ENCODE results near the gene TNKS1BP1. TPM values are rescaled to one million over a fixed set of nuclear protein-coding genes. Genes with fewer than 3 reads are reported as not detected.
"Not testable (repeated sequence)": the region's sequence is repeated elsewhere in the genome, so short reads cannot be mapped to it uniquely, and the experiment has no call there.

Gene TNKS1BP1
- total and polyA plus RNA-seq, 4 donors = 28.3 to 67.1 (median 47.0) TPM

- Histone ChIP-seq H3K36me3 (ENCODE audit: control insufficient read depth in 4 of 4, insufficient read depth in 3 of 4, low read depth in 1 of 4, low read length in 3 of 4) (no peaks in the 10 kb centered on the region), H3K9me3 (ENCODE audit: control insufficient read depth in 4 of 4, low read length in 3 of 4) (no peaks in the 10 kb centered on the region), H3K4me3 (ENCODE audit: low read depth in 1 of 3, low read length in 3 of 3) (no peak overlapping the region), H3K9ac (ENCODE audit: low read depth in 1 of 2, low read length in 2 of 2) (no peak overlapping the region), H3K4me1 (ENCODE audit: control insufficient read depth in 4 of 4, insufficient read depth in 4 of 4, low read length in 3 of 4) (peaks cover 0 to 1% (median under 1%) of the 10 kb centered on the region in 4 donors), H3K27me3 (ENCODE audit: control insufficient read depth in 4 of 4, insufficient read depth in 4 of 4, low read length in 3 of 4) (no peaks in the 10 kb centered on the region), H3K27ac (ENCODE audit: low read depth in 1 of 2, low read length in 2 of 2) (no peak overlapping the region)
- no peak for TF ChIP-seq JUND (IDR thresholded peaks at IDR 0.05)
- TF ChIP-seq YY1 (IDR thresholded peaks at IDR 0.05) = no peak
- TF ChIP-seq CTCF (IDR thresholded peaks at IDR 0.05; ENCODE audit: low read depth, low read length, missing input control) = no peak
- TF ChIP-seq MAX (IDR thresholded peaks at IDR 0.05) = no peak
- TF ChIP-seq NR2F2 (IDR thresholded peaks at IDR 0.05) = no peak
- TF ChIP-seq EGR1 (IDR thresholded peaks at IDR 0.05; ENCODE audit: low read depth in 2 of 2) = no peak
- whole genome bisulfite sequencing = 91% methylated on average over 2 of the region's 2 CpGs
- no peak for DNase-seq (ENCODE audit: low spot score)
Observed at GRCh38 chr11:57283231-57283990, 41.3 kb downstream of the TNKS1BP1 start.

- H3K4me3 ChIP-seq (ENCODE audit: low read depth in 1 of 3, low read length in 3 of 3); H3K9me3 ChIP-seq (ENCODE audit: control insufficient read depth in 4 of 4, low read length in 3 of 4); DNase-seq (ENCODE audit: low spot score); H3K9ac ChIP-seq (ENCODE audit: low read depth in 1 of 2, low read length in 2 of 2); H3K36me3 ChIP-seq (ENCODE audit: control insufficient read depth in 4 of 4, insufficient read depth in 3 of 4, low read depth in 1 of 4, low read length in 3 of 4); H3K27ac ChIP-seq (ENCODE audit: low read depth in 1 of 2, low read length in 2 of 2); H3K27me3 ChIP-seq (ENCODE audit: control insufficient read depth in 4 of 4, insufficient read depth in 4 of 4, low read length in 3 of 4): not testable (repeated sequence)
- WGBS = 96% methylated on average over 6 of the region's 6 CpGs
- peaks cover 5 to 15% (median 10%) of the 10 kb centered on the region in 4 donors for H3K4me1 ChIP-seq (ENCODE audit: control insufficient read depth in 4 of 4, insufficient read depth in 4 of 4, low read length in 3 of 4)
Observed at GRCh38 chr11:57281546-57281945, 43.2 kb downstream of the TNKS1BP1 start.

GRCh38 chr11:57279116-57279515 is 45.6 kb downstream of the TNKS1BP1 start:
- Histone ChIP-seq H3K4me1 (ENCODE audit: control insufficient read depth in 4 of 4, insufficient read depth in 4 of 4, low read length in 3 of 4) (peaks cover 5 to 15% (median 10%) of the 10 kb centered on the region in 4 donors), H3K4me3 (ENCODE audit: low read depth in 1 of 3, low read length in 3 of 3) (no peak overlapping the region), H3K9ac (ENCODE audit: low read depth in 1 of 2, low read length in 2 of 2) (no peak overlapping the region), H3K36me3 (ENCODE audit: control insufficient read depth in 4 of 4, insufficient read depth in 3 of 4, low read depth in 1 of 4, low read length in 3 of 4) (no peaks in the 10 kb centered on the region), H3K27ac (ENCODE audit: low read depth in 1 of 2, low read length in 2 of 2) (no peak overlapping the region), H3K27me3 (ENCODE audit: control insufficient read depth in 4 of 4, insufficient read depth in 4 of 4, low read length in 3 of 4) (no peaks in the 10 kb centered on the region), H3K9me3 (ENCODE audit: control insufficient read depth in 4 of 4, low read length in 3 of 4) (no peaks in the 10 kb centered on the region)
- WGBS = 93% methylated on average over 5 of the region's 5 CpGs
- DNase-seq (ENCODE audit: low spot score) = no peak
- TF ChIP-seq FOXA1 (IDR thresholded peaks at IDR 0.05) = no peak
- TF ChIP-seq ZBTB33 (IDR thresholded peaks at IDR 0.05) = no peak
- TF ChIP-seq GABPA (IDR thresholded peaks at IDR 0.05 in 1 of 2, conservative IDR thresholded peaks at IDR 0.05 in 1 of 2) = no peak
- TF ChIP-seq MAX (IDR thresholded peaks at IDR 0.05) = no peak
- TF ChIP-seq JUND (IDR thresholded peaks at IDR 0.05) = no peak
- TF ChIP-seq CTCF (IDR thresholded peaks at IDR 0.05; ENCODE audit: low read depth, low read length, missing input control) = no peak
- TF ChIP-seq NR2F2 (IDR thresholded peaks at IDR 0.05) = no peak
- TF ChIP-seq ATF3 (IDR thresholded peaks at IDR 0.05) = no peak
- TF ChIP-seq TAF1 (conservative IDR thresholded peaks at IDR 0.05) = no peak
- TF ChIP-seq RXRA (IDR thresholded peaks at IDR 0.05) = no peak
- TF ChIP-seq HNF4G (IDR thresholded peaks at IDR 0.05) = no peak
- no peak for TF ChIP-seq HNF4A (conservative IDR thresholded peaks at IDR 0.05)
- no peak for TF ChIP-seq RAD21 (IDR thresholded peaks at IDR 0.05)

Data from liver (tissue), 9 donors.